ENCODE results near the gene HES5. TPM values are rescaled to one million over a fixed set of nuclear protein-coding genes. Genes with fewer than 3 reads are reported as not detected.

Gene HES5
- total and polyA plus RNA-seq, 2 of the 13 experiments (the other 11 are each of a cell fraction or from before 2014, with no cell fraction given), result not detected

DNA sequence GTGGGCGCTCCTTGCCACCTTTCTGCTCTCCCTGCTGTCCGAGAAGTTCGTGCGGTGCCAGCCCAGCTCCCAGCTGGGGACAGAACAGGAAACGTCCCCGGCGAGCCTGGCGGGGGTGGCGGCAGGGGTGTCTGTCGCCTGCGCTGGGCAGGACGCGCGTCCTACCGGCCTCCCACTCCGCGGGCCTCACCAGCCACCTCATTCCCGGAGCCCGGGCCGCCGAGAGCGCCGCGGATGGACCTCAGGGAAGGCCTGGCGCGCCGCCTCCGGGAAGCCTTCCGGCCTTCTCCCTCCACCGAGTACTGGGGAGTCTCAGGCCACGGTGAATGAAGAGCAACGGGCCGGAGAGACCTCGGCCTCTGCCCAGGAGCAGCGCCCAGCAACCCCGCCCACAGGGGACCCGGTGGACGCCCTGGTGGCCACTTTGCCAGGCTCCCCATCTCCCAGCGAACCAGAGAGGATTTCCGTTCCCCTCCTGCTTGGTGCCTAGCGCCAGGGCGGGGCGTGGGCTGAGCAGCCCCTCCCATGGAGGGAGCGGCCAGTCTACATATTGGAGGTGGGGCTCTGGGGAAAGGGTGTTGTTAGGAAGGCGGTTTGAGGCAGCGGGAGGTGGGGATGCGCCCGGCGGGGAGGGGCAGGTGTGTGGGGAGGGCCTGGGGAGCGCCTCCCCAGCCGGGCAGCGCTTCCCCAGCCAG is 16.6 kb upstream of the HES5 start (continued):
- TF ChIP-seq ZNF660 (CRISPR knock-in tag; IDR thresholded peaks at IDR 0.05; ENCODE audit: borderline replicate concordance, low read depth) (no peak), HNF4G (IDR thresholded peaks at IDR 0.05; ENCODE audit: borderline replicate concordance, low read depth, low read length) (no peak), HNF4G (CRISPR knock-in tag; IDR thresholded peaks at IDR 0.05; ENCODE audit: borderline replicate concordance, low read depth) (no peak), CC2D1A (CRISPR knock-in tag; IDR thresholded peaks at IDR 0.05) (no peak), NBN (conservative IDR thresholded peaks at IDR 0.05) (no peak), NCOR1 (IDR thresholded peaks at IDR 0.05; ENCODE audit: borderline replicate concordance, low read length) (no peak), TEAD2 (CRISPR knock-in tag; IDR thresholded peaks at IDR 0.05) (no peak), FIP1L1 (IDR thresholded peaks at IDR 0.05; ENCODE audit: borderline replicate concordance, insufficient read depth, low read depth, low read length) (no peak), EEA1 (CRISPR knock-in tag; IDR thresholded peaks at IDR 0.05; ENCODE audit: borderline replicate concordance) (no peak), ZC3H13 (CRISPR knock-in tag; IDR thresholded peaks at IDR 0.05) (no peak; the same call in none of the 2 replicates), SNAPC2 (CRISPR knock-in tag; IDR thresholded peaks at IDR 0.05) (no peak), ZBTB4 (CRISPR knock-in tag; IDR thresholded peaks at IDR 0.05; ENCODE audit: borderline replicate concordance) (no peak), PRDM10 (CRISPR knock-in tag; IDR thresholded peaks at IDR 0.05; ENCODE audit: low read depth) (no peak), MEIS1 (CRISPR knock-in tag; IDR thresholded peaks at IDR 0.05; ENCODE audit: borderline replicate concordance) (no peak), RFX5 (IDR thresholded peaks at IDR 0.05; ENCODE audit: low read depth, low read length) (no peak), HIVEP1 (CRISPR knock-in tag; IDR thresholded peaks at IDR 0.05) (peak; percentile 72), DMAP1 (CRISPR knock-in tag; IDR thresholded peaks at IDR 0.05) (peak; percentile 21; the same call in 1 of the 2 replicates), ZNF33B (CRISPR knock-in tag; IDR thresholded peaks at IDR 0.05) (no peak)
- TF ChIP-seq, protein P1, sequence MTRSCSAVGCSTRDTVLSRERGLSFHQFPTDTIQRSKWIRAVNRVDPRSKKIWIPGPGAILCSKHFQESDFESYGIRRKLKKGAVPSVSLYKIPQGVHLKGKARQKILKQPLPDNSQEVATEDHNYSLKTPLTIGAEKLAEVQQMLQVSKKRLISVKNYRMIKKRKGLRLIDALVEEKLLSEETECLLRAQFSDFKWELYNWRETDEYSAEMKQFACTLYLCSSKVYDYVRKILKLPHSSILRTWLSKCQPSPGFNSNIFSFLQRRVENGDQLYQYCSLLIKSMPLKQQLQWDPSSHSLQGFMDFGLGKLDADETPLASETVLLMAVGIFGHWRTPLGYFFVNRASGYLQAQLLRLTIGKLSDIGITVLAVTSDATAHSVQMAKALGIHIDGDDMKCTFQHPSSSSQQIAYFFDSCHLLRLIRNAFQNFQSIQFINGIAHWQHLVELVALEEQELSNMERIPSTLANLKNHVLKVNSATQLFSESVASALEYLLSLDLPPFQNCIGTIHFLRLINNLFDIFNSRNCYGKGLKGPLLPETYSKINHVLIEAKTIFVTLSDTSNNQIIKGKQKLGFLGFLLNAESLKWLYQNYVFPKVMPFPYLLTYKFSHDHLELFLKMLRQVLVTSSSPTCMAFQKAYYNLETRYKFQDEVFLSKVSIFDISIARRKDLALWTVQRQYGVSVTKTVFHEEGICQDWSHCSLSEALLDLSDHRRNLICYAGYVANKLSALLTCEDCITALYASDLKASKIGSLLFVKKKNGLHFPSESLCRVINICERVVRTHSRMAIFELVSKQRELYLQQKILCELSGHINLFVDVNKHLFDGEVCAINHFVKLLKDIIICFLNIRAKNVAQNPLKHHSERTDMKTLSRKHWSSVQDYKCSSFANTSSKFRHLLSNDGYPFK (CRISPR knock-in tag; IDR thresholded peaks at IDR 0.05; ENCODE audit: borderline replicate concordance), result no peak
- TF ChIP-seq, protein P2, sequence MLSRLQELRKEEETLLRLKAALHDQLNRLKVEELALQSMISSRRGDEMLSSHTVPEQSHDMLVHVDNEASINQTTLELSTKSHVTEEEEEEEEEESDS (CRISPR knock-in tag; IDR thresholded peaks at IDR 0.05; ENCODE audit: borderline replicate concordance), result no peak

Data from HepG2 (cell line).